ENCODE data around the gene EIF4G2. TPM values are rescaled to one million over a fixed set of nuclear protein-coding genes. Genes with fewer than 3 reads are reported as not detected.

The EIF4G2 gene
- total and polyA plus RNA-seq, 11 donors: 142 to 1,111 (median 796) TPM

DNA sequence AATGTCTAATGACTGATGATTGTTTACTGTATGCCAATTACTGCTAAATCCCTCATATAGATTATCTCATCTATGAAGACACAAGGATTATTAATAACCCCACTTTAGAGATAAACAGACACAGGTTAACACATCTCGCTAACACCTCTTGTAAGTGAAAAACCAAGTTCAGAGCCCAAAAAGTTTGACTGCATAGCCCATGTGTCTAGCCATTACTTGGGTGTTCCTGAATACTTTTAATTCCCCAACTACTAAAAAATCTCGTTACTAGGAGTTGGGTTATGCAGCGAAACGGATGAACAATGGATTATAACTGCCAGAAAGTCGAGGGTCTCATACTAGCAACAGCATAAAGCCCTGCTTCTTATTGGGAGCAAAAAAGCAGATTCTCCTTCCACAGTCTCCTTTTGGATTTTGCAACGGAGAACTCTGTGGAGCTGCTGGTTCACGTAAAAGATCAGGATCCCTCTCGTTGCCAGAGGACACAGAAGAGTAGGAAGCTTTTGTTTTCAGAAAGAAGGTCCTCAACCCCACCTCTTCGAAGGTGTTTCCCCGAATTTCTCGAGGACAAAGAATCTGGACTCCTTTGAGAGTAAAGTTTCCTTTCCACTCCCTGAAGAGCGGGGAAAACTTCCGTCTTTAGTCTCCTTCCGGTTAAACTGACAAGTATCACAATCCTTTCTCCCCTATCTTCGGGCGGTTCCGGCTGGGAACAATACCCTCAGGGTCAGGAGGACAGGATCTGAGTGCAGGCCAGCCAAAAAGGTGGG, 48.1 kb upstream of the EIF4G2 start:
- intact Hi-C loops (cut with DNase I): loop anchor here in 7 of 10 donors (1.0 to 10.0 kb wide), 8 partner anchors 42 to 985 kb away; partner anchors contain the start of genes EIF4G2 (in 2 of the 7) and USP47 (in 1 of the 7)
- 2 to 4% (median 3%) methylated on average over 17 of the region's 17 CpGs for whole genome bisulfite sequencing, 4 donors
- peaks cover 0 to 43% (median 41%) of the 10 kb centered on the region in 9 donors for H3K36me3 ChIP-seq
- H3K4me1 ChIP-seq: peaks cover 0 to 52% (median 21%) of the 10 kb centered on the region in 12 donors
- H3K9me3 ChIP-seq: no peaks in the 10 kb centered on the region
- H3K27me3 ChIP-seq: no peaks in the 10 kb centered on the region
- H3K4me3 ChIP-seq: peak overlapping the region; percentile 62 to 89 (median 80)
- no peak for TF ChIP-seq POLR2A (IDR thresholded peaks at IDR 0.05)
- TF ChIP-seq, protein P1, sequence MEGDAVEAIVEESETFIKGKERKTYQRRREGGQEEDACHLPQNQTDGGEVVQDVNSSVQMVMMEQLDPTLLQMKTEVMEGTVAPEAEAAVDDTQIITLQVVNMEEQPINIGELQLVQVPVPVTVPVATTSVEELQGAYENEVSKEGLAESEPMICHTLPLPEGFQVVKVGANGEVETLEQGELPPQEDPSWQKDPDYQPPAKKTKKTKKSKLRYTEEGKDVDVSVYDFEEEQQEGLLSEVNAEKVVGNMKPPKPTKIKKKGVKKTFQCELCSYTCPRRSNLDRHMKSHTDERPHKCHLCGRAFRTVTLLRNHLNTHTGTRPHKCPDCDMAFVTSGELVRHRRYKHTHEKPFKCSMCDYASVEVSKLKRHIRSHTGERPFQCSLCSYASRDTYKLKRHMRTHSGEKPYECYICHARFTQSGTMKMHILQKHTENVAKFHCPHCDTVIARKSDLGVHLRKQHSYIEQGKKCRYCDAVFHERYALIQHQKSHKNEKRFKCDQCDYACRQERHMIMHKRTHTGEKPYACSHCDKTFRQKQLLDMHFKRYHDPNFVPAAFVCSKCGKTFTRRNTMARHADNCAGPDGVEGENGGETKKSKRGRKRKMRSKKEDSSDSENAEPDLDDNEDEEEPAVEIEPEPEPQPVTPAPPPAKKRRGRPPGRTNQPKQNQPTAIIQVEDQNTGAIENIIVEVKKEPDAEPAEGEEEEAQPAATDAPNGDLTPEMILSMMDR (IDR thresholded peaks at IDR 0.05): no peak
- H3K27ac ChIP-seq: peak overlapping the region; percentile 93 to 99 (median 96)
- ATAC-seq (peak; percentile 4 to 37 (median 24)), DNase-seq (peak in 2 of 5 donors; percentile 54 to 55)

DNA sequence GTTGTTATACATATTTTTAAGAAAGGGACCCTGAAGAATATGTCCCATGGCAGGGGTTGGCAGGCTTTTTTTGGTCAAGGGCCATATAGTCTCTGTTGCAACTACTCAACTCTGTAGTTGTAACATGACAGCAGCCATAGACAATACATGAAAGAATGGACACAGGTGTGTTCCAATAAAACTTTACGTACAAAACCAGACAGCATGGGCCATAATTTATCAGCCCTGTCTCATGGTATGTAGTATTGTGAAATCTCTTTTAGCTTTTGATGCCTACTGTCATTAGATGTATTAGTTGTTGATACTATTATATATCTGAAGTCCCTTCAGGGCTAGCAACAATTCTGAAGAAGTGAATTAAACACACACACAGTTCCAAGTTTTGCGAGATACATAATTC, 46.6 kb upstream of the EIF4G2 start:
- DNase-seq (no peak), ATAC-seq (no peak)
- no peak for TF ChIP-seq POLR2A (IDR thresholded peaks at IDR 0.05)
- TF ChIP-seq, protein P1 (IDR thresholded peaks at IDR 0.05): no peak
- Histone ChIP-seq H3K4me3 (no peak overlapping the region), H3K27me3 (no peaks in the 10 kb centered on the region), H3K9me3 (no peaks in the 10 kb centered on the region), H3K36me3 (peaks cover 0 to 51% (median 50%) of the 10 kb centered on the region in 9 donors), H3K4me1 (peaks cover 0 to 48% (median 21%) of the 10 kb centered on the region in 12 donors), H3K27ac (peak overlapping the region in 2 of 12 donors; percentile 98 to 99)
- 94 to 99% (median 98%) methylated on average over 2 of the region's 2 CpGs for WGBS, 4 donors
- intact Hi-C loops (cut with DNase I): loop anchor here in 4 of 10 donors (5.0 to 10.0 kb wide), 5 partner anchors 47 to 987 kb away; partner anchors contain the start of gene USP47 (in 1 of the 4)

DNA sequence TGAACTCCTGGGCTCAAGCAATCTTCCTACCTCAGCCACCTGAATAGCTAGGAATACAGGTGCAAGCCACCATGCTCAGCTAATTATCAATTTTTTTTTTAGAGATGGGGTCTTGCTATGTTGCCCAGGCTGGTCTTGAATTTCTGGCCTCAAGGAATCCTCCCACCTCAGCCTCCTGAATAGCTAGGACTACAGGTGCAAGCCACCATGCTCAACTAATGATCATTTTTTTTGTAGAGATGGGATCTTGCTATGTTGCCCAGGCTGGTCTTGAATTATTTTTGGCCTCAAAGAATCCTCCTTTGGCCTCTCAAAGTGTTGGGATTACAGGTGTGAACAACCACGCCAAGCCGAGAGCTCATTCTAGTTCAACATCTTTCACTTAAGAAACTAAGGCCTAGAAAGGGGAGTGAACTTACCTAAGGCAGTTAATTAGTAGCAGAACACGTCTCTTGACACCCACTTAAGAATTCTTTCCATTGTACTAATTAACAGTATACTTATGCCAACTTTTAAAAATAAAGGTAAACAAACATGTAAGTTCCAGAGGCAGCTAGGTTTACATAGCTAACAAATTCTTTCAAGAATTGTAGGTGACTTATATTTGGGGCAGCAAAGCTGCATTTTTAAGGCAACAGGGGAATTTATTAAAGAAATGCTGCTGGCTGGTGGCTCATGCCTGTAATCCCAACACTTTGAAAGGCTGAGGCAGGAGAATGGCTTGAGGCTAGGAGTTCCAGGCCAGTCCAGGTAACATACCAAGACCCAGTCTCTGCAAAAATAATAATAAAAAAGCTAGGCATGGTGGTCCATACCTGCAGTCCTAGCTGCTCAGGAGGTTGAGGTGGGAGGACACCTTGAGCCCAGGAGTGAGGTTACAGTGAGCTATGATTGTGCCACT, 39.5 kb upstream of the EIF4G2 start:
- WGBS, 4 donors: 77 to 88% (median 80%) methylated on average over 3 of the region's 3 CpGs
- Histone ChIP-seq H3K27me3 (no peaks in the 10 kb centered on the region), H3K9me3 (no peaks in the 10 kb centered on the region), H3K36me3 (peaks cover 0 to 27% (median 21%) of the 10 kb centered on the region in 9 donors), H3K4me1 (peaks cover 0 to 29% (median 6%) of the 10 kb centered on the region in 12 donors), H3K4me3 (no peak overlapping the region), H3K27ac (peak overlapping the region in 6 of 12 donors; percentile 1 to 47 (median 22))
- intact Hi-C loops (cut with DNase I): no loop called here
- TF ChIP-seq, protein P1 (IDR thresholded peaks at IDR 0.05): no peak
- TF ChIP-seq POLR2A (IDR thresholded peaks at IDR 0.05): no peak
- DNase-seq (no peak), ATAC-seq (peak in 2 of 4 donors; percentile 19 to 21)

Measured in heart left ventricle (tissue), 16 donors.